GM19193 (cell line): ENCODE data around the gene SLC4A1AP.

Experiments
- POLR2A ChIP-seq: IDR thresholded peaks from 4 replicates; pipeline ENCODE4 v1.6.1; 2011; ENCODE audit not compliant: insufficient read depth, insufficient read length; ENCODE audit errors: extremely low read depth

The SLC4A1AP gene

GRCh38 chr2:27737676-27738348 is 74.1 kb downstream of the SLC4A1AP start:
- no peak for TF ChIP-seq POLR2A

DNA sequence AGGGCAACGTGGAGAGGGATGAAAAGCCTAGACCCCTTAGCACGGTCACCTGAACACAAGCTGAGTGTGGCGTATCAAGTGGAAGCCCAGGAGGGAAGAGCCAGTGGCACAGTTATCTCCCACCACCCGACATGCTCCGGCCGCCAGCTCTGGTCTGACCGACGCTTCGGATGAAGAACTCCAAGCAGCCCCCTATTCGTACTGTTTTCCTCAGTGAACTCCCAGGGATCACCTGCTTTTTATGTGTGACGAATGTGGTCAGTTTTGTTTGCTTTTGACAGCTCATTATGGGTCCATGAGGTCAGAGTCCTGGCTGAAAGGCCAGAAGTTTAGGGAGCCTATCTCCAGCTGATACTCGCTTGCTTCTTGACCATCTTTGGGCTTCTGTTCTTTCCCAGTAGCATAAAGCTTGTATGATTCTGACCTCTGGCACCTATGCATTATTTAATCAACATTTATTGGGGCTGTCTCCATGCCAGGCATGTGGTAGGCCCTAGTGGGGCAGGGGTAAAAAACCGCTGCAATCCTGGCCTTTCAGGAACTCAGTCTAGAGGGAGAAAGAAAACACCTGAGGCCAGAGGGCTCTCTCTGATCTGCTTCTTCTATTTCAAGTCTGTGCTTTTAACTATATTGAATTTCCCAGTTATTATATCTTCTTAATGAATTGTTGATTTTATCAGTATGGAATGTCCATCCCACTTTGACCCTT is 74.8 kb downstream of the SLC4A1AP start:
- no peak for TF ChIP-seq POLR2A

- TF ChIP-seq POLR2A = no peak
These were observed 75.3 kb downstream of the SLC4A1AP start for GRCh38 chr2:27739058-27739373.

GRCh38 chr2:27741673-27742072 is 78.0 kb downstream of the SLC4A1AP start:
- TF ChIP-seq POLR2A = no peak

- no peak for TF ChIP-seq POLR2A
These were observed 78.9 kb downstream of the SLC4A1AP start for GRCh38 chr2:27742571-27742970.
